ENCODE results near the gene TCTN1.
"Not testable (repeated sequence)": the region's sequence is repeated elsewhere in the genome, so short reads cannot be mapped to it uniquely, and the experiment has no call there.

Gene TCTN1

DNA sequence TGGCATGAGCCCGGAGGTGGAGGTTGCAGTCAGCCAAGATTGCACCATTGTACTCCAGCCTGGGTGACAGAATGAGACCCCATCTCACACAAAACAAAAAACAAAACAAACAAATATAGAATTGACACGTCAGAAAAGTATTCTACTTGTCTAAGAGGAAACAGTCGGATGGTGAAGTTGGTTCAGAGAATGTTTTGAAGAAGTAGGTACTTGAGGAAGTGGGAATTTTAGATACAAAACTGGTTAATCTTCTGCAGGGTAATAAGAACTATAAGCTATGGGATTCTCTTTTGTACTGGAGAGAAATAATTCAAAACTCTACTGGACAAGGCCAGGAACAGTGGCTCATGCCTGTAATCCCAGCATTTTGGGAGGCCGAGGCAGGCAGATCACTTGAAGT is 14.6 kb upstream of the TCTN1 start:
- Histone ChIP-seq H3K23ac (ENCODE audit: low read depth, low read length, poor library complexity) (no peak overlapping the region), H2BK5ac (ENCODE audit: low read length) (no peak overlapping the region), H3K9me3 (replicated peaks in 1 of 2; ENCODE audit: control insufficient read depth in 2 of 2, insufficient read depth in 1 of 2, low read depth in 1 of 2, low read length in 2 of 2) (no peaks in the 10 kb centered on the region), H2AFZ (ENCODE audit: low read length) (no peak overlapping the region), H2BK12ac (ENCODE audit: low read length) (no peak overlapping the region), H3K18ac (ENCODE audit: low read length) (no peak overlapping the region), H3K4me2 (ENCODE audit: insufficient read depth, low read length, poor library complexity, severe bottlenecking) (no peak overlapping the region), H3K4me1 (ENCODE audit: control insufficient read depth in 2 of 2, insufficient read depth in 1 of 2, low read depth in 1 of 2, low read length in 2 of 2) (no peaks in the 10 kb centered on the region), H3K14ac (ENCODE audit: low read length) (no peak overlapping the region), H2AK5ac (ENCODE audit: low read depth, low read length) (no peak overlapping the region), H2BK120ac (ENCODE audit: low read depth, low read length) (no peak overlapping the region), H3K4me3 (ENCODE audit: low read length in 2 of 2) (no peak overlapping the region), H3K36me3 (replicated peaks in 1 of 2; ENCODE audit: control insufficient read depth in 2 of 2, insufficient read depth in 2 of 2, low read length in 2 of 2) (no peaks in the 10 kb centered on the region), H2BK15ac (ENCODE audit: low read length) (no peak overlapping the region), H3K4ac (ENCODE audit: low read length) (no peak overlapping the region), H4K91ac (ENCODE audit: low read depth, low read length, poor library complexity) (no peak overlapping the region), H3K27me3 (ENCODE audit: control insufficient read depth in 3 of 3, insufficient read depth in 3 of 3, low read depth in 1 of 3, low read length in 3 of 3) (no peaks in the 10 kb centered on the region), H3K79me1 (ENCODE audit: low read depth, low read length) (no peaks in the 10 kb centered on the region), H4K8ac (ENCODE audit: low read depth, low read length) (no peak overlapping the region), H3K27ac (replicated peaks; ENCODE audit: low read length) (no peak overlapping the region), H3K9ac (ENCODE audit: low read depth, low read length, poor library complexity) (no peak overlapping the region)
- DNase-seq (ENCODE audit: low spot score): no peak
- no CpG with 5 or more reads among the region's 4 CpGs for WGBS, 2 donors (ENCODE audit: extremely low coverage in 2 of 2, insufficient read length in 2 of 2, insufficient replicate concordance in 1 of 2)

DNA sequence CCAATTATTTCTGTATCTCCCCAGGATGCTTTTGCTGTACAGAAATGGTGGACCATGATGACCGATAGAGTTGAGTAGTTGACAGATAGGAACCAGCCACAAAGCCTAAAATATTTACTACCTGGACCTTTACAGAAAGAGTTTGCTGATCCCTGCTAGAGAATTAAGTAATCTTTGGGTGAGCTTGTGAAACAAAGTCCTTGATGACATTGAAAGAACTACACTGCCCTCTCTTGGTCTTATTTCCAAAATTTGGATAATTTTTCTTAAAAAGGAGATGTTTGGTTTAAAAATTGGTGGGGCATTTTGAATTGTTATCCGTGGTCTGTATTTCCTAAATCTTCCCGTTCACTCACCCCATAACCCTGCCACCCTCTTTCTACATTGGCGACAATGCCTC is 13.7 kb upstream of the TCTN1 start:
- no peaks in the 10 kb centered on the region for H3K36me3 ChIP-seq (replicated peaks in 1 of 2; ENCODE audit: control insufficient read depth in 2 of 2, insufficient read depth in 2 of 2, low read length in 2 of 2)
- no peak overlapping the region for H4K8ac ChIP-seq (ENCODE audit: low read depth, low read length)
- H2BK120ac ChIP-seq (ENCODE audit: low read depth, low read length): no peak overlapping the region
- no peak overlapping the region for H2BK15ac ChIP-seq (ENCODE audit: low read length)
- no peak overlapping the region for H2AFZ ChIP-seq (ENCODE audit: low read length)
- H3K4me2 ChIP-seq (ENCODE audit: insufficient read depth, low read length, poor library complexity, severe bottlenecking): no peak overlapping the region
- H2BK12ac ChIP-seq (ENCODE audit: low read length): no peak overlapping the region
- no peak for DNase-seq (ENCODE audit: low spot score)
- no peak overlapping the region for H3K14ac ChIP-seq (ENCODE audit: low read length)
- no peak overlapping the region for H3K27ac ChIP-seq (replicated peaks; ENCODE audit: low read length)
- no peaks in the 10 kb centered on the region for H3K79me1 ChIP-seq (ENCODE audit: low read depth, low read length)
- no peak overlapping the region for H3K4me3 ChIP-seq (ENCODE audit: low read length in 2 of 2)
- no peak overlapping the region for H2BK5ac ChIP-seq (ENCODE audit: low read length)
- no peak overlapping the region for H3K23ac ChIP-seq (ENCODE audit: low read depth, low read length, poor library complexity)
- H4K91ac ChIP-seq (ENCODE audit: low read depth, low read length, poor library complexity): no peak overlapping the region
- no peaks in the 10 kb centered on the region for H3K27me3 ChIP-seq (ENCODE audit: control insufficient read depth in 3 of 3, insufficient read depth in 3 of 3, low read depth in 1 of 3, low read length in 3 of 3)
- H3K9ac ChIP-seq (ENCODE audit: low read depth, low read length, poor library complexity): no peak overlapping the region
- H2AK5ac ChIP-seq (ENCODE audit: low read depth, low read length): no peak overlapping the region
- H3K4me1 ChIP-seq (ENCODE audit: control insufficient read depth in 2 of 2, insufficient read depth in 1 of 2, low read depth in 1 of 2, low read length in 2 of 2): no peaks in the 10 kb centered on the region
- H3K9me3 ChIP-seq (replicated peaks in 1 of 2; ENCODE audit: control insufficient read depth in 2 of 2, insufficient read depth in 1 of 2, low read depth in 1 of 2, low read length in 2 of 2): no peaks in the 10 kb centered on the region
- no CpG with 5 or more reads among the region's 4 CpGs for WGBS, 2 donors (ENCODE audit: extremely low coverage in 2 of 2, insufficient read length in 2 of 2, insufficient replicate concordance in 1 of 2)
- H3K4ac ChIP-seq (ENCODE audit: low read length): no peak overlapping the region
- no peak overlapping the region for H3K18ac ChIP-seq (ENCODE audit: low read length)

DNA sequence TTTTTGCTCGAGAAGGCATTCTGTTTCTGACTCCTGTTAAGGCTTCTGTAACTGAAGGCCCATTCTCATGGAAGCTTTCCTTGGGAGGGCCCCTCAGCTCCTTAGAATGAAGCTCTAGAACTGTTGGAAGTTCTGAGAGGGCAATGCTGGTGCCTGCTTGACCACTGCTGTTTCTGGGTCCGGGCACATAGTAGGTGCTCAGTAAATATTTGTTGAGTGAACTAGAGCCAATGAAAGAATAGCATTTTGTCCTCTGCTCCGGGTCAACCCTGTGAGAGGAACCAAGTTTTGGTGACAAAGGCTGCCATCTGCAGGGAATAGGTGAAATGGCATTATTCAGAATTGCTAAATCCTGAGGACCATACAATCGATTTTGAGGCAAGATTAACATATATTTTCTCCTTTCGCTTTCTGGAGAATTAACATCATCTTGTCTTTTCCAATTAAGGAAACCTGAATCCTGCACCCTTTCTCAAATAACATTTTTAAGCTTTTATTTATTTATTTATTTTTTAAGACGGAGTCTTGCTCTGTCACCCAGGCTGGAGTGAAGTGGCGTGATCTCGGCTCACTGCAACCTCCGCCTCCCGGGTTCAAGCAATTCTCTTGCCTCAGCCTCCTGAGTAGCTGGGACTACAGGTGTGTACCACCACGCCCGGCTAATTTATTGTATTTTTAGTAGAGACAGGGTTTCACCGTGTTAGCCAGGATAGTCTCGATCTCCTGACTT is 11.7 kb upstream of the TCTN1 start:
- not testable (repeated sequence) for H3K27me3 ChIP-seq (ENCODE audit: control insufficient read depth in 3 of 3, insufficient read depth in 3 of 3, low read depth in 1 of 3, low read length in 3 of 3); H3K4me1 ChIP-seq (ENCODE audit: control insufficient read depth in 2 of 2, insufficient read depth in 1 of 2, low read depth in 1 of 2, low read length in 2 of 2); H3K79me1 ChIP-seq (ENCODE audit: low read depth, low read length); H3K4me2 ChIP-seq (ENCODE audit: insufficient read depth, low read length, poor library complexity, severe bottlenecking); H2BK12ac ChIP-seq (ENCODE audit: low read length); H3K14ac ChIP-seq (ENCODE audit: low read length); H3K4ac ChIP-seq (ENCODE audit: low read length); H2AK5ac ChIP-seq (ENCODE audit: low read depth, low read length); H3K4me3 ChIP-seq (ENCODE audit: low read length in 2 of 2); H3K9ac ChIP-seq (ENCODE audit: low read depth, low read length, poor library complexity); H2AFZ ChIP-seq (ENCODE audit: low read length); H3K27ac ChIP-seq (replicated peaks; ENCODE audit: low read length); H3K36me3 ChIP-seq (replicated peaks in 1 of 2; ENCODE audit: control insufficient read depth in 2 of 2, insufficient read depth in 2 of 2, low read length in 2 of 2); H3K9me3 ChIP-seq (replicated peaks in 1 of 2; ENCODE audit: control insufficient read depth in 2 of 2, insufficient read depth in 1 of 2, low read depth in 1 of 2, low read length in 2 of 2); H2BK15ac ChIP-seq (ENCODE audit: low read length); H3K18ac ChIP-seq (ENCODE audit: low read length); H4K91ac ChIP-seq (ENCODE audit: low read depth, low read length, poor library complexity); H2BK5ac ChIP-seq (ENCODE audit: low read length); H4K8ac ChIP-seq (ENCODE audit: low read depth, low read length); H3K23ac ChIP-seq (ENCODE audit: low read depth, low read length, poor library complexity); H2BK120ac ChIP-seq (ENCODE audit: low read depth, low read length)
- peak; percentile 31 for DNase-seq (ENCODE audit: low spot score)
- WGBS, 2 donors (ENCODE audit: extremely low coverage in 2 of 2, insufficient read length in 2 of 2, insufficient replicate concordance in 1 of 2): no CpG with 5 or more reads among the region's 14 CpGs

DNA sequence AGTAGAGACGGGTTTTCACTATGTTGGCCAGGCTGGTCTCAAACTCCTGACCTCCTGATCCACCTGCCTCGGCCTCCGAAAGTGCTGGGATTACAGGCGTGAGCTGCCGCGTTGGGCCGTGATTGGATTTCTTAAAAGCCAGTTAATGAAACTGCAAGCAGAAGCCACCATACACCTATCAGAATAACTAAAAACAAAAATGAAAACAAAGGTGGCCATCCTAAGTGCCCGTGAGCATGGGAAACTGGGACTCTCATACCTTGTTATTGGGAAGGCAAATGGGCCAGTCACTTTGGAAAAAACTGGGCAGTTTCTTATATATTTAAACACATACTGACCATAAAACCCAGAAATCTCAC is 7.7 kb upstream of the TCTN1 start:
- Histone ChIP-seq H3K9me3 (replicated peaks in 1 of 2; ENCODE audit: control insufficient read depth in 2 of 2, insufficient read depth in 1 of 2, low read depth in 1 of 2, low read length in 2 of 2) (no peaks in the 10 kb centered on the region), H3K27ac (replicated peaks; ENCODE audit: low read length) (no peak overlapping the region), H3K14ac (ENCODE audit: low read length) (no peak overlapping the region), H4K91ac (ENCODE audit: low read depth, low read length, poor library complexity) (no peak overlapping the region), H3K4me3 (ENCODE audit: low read length in 2 of 2) (no peak overlapping the region), H2AFZ (ENCODE audit: low read length) (no peak overlapping the region), H3K4me2 (ENCODE audit: insufficient read depth, low read length, poor library complexity, severe bottlenecking) (no peak overlapping the region), H2BK5ac (ENCODE audit: low read length) (no peak overlapping the region), H3K79me1 (ENCODE audit: low read depth, low read length) (no peaks in the 10 kb centered on the region), H2BK12ac (ENCODE audit: low read length) (no peak overlapping the region), H2BK120ac (ENCODE audit: low read depth, low read length) (no peak overlapping the region), H2AK5ac (ENCODE audit: low read depth, low read length) (no peak overlapping the region), H3K18ac (ENCODE audit: low read length) (no peak overlapping the region), H3K4me1 (ENCODE audit: control insufficient read depth in 2 of 2, insufficient read depth in 1 of 2, low read depth in 1 of 2, low read length in 2 of 2) (no peaks in the 10 kb centered on the region), H3K4ac (ENCODE audit: low read length) (no peak overlapping the region), H4K8ac (ENCODE audit: low read depth, low read length) (no peak overlapping the region), H3K36me3 (replicated peaks in 1 of 2; ENCODE audit: control insufficient read depth in 2 of 2, insufficient read depth in 2 of 2, low read length in 2 of 2) (no peaks in the 10 kb centered on the region), H3K9ac (ENCODE audit: low read depth, low read length, poor library complexity) (no peak overlapping the region), H3K23ac (ENCODE audit: low read depth, low read length, poor library complexity) (no peak overlapping the region), H2BK15ac (ENCODE audit: low read length) (no peak overlapping the region), H3K27me3 (ENCODE audit: control insufficient read depth in 3 of 3, insufficient read depth in 3 of 3, low read depth in 1 of 3, low read length in 3 of 3) (no peaks in the 10 kb centered on the region)
- no peak for DNase-seq (ENCODE audit: low spot score)
- no CpG with 5 or more reads among the region's 8 CpGs for whole genome bisulfite sequencing, 2 donors (ENCODE audit: extremely low coverage in 2 of 2, insufficient read length in 2 of 2, insufficient replicate concordance in 1 of 2)

All from neuronal stem cell (in vitro differentiated cells).